ENCODE measurements around the gene E2F7. TPM values are rescaled to one million over a fixed set of nuclear protein-coding genes. Genes with fewer than 3 reads are reported as not detected.

E2F7 gene
- total RNA-seq, 1 experiment from 2014 or later, result 19.5 TPM

- ATAC-seq (no peak), DNase-seq (ENCODE audit: low read depth, low spot score) (no peak)
- no peaks in the 10 kb centered on the region for H4K20me1 ChIP-seq (ENCODE audit: insufficient read depth)
- H3K27me3 ChIP-seq (ENCODE audit: insufficient read depth, low read length), result no peaks in the 10 kb centered on the region
- no peak for TF ChIP-seq JUND (IDR thresholded peaks at IDR 0.05)
- TF ChIP-seq YY1 (IDR thresholded peaks at IDR 0.05; ENCODE audit: extremely low read depth, insufficient replicate concordance, low read depth, low read length), result no peak
- TF ChIP-seq FOSL1 (IDR thresholded peaks at IDR 0.05; ENCODE audit: low read depth), result no peak
- TF ChIP-seq ELF1 (IDR thresholded peaks at IDR 0.05; ENCODE audit: borderline replicate concordance, low read depth), result no peak
- no peak for TF ChIP-seq MAX (IDR thresholded peaks at IDR 0.05)
- TF ChIP-seq SP1 (IDR thresholded peaks at IDR 0.05; ENCODE audit: low read depth), result no peak
- no peak for TF ChIP-seq CTCF (IDR thresholded peaks at IDR 0.05 in 2 of 3, conservative IDR thresholded peaks at IDR 0.05 in 1 of 3; ENCODE audit: borderline replicate concordance in 1 of 3, insufficient read depth in 1 of 3, low read depth in 2 of 3, low read length in 2 of 3)
- no peak for TF ChIP-seq CEBPB (IDR thresholded peaks at IDR 0.05; ENCODE audit: low read depth)
- no peak for TF ChIP-seq ZBTB33 (IDR thresholded peaks at IDR 0.05; ENCODE audit: extremely low read depth, insufficient replicate concordance, low read length)
- no peak for TF ChIP-seq SRF (IDR thresholded peaks at IDR 0.05; ENCODE audit: low read depth)
- TF ChIP-seq EZH2phosphoT487 (IDR thresholded peaks at IDR 0.05; ENCODE audit: borderline replicate concordance), result no peak
- no peak for TF ChIP-seq TCF7L2 (IDR thresholded peaks at IDR 0.05; ENCODE audit: borderline replicate concordance, extremely low read depth, insufficient read depth, insufficient read length)
- no peak for TF ChIP-seq CBX3 (IDR thresholded peaks at IDR 0.05; ENCODE audit: low read depth)
- TF ChIP-seq POLR2A (IDR thresholded peaks at IDR 0.05; ENCODE audit: borderline replicate concordance, extremely low read depth, insufficient read depth, insufficient read length), result no peak
- H3K4me3 ChIP-seq (replicated peaks in 1 of 2; ENCODE audit: low read depth in 1 of 2, low read length in 2 of 2), result no peak overlapping the region
- BruUV-seq (replicated peaks), result no TSS peak
- ChIA-PET CTCF (no interaction called here), POLR2A (no interaction called here), RAD21 (ENCODE audit: low non-redundant PET in 1 of 2, low total read pairs in 2 of 2, uncharacterized antibody in 2 of 2, unreplicated experiment in 2 of 2) (no interaction called here)
- no peak overlapping the region for H3K27ac ChIP-seq (ENCODE audit: low read depth, low read length)
- H3K9ac ChIP-seq (ENCODE audit: low read length), result no peak overlapping the region
- no peaks in the 10 kb centered on the region for H3K36me3 ChIP-seq (ENCODE audit: control insufficient read depth in 1 of 2, insufficient read depth in 2 of 2, low read length in 2 of 2)
- H3K9me2 ChIP-seq (ENCODE audit: insufficient read depth), result no peaks in the 10 kb centered on the region
- peaks cover 0 to 29% of the 10 kb centered on the region in 2 experiments; a peak in 2 of 4 replicates for H3K4me1 ChIP-seq (ENCODE audit: control insufficient read depth in 1 of 2, insufficient read depth in 2 of 2, low read length in 2 of 2)
- peak overlapping the region; percentile 84 for H2AFZ ChIP-seq (ENCODE audit: low read depth, low read length, poor library complexity, severe bottlenecking)
- H3K79me2 ChIP-seq (ENCODE audit: insufficient read depth, low read length), result no peaks in the 10 kb centered on the region
- peak overlapping the region; percentile 33 for H3K4me2 ChIP-seq (ENCODE audit: low read length)
- H3K9me3 ChIP-seq (ENCODE audit: control insufficient read depth in 1 of 2, insufficient read depth in 1 of 2, low read depth in 1 of 2, low read length in 2 of 2), result no peaks in the 10 kb centered on the region
- intact Hi-C loops (cut with micrococcal nuclease), result no loop called here
These were observed 38.9 kb upstream of the E2F7 start for GRCh38 chr12:77104286-77104685.
